HepG2 (cell line): ENCODE data around the gene UBE2E1. TPM values are rescaled to one million over a fixed set of nuclear protein-coding genes. Genes with fewer than 3 reads are reported as not detected.

Experiments used
- CBFB ChIP-seq: sonication (generic); formaldehyde crosslinking; IDR thresholded peaks from 2 replicates; pipeline ENCODE4 v1.4.0; 2020; ENCODE audit warnings: missing genetic modification reagents
- CENPT ChIP-seq: sonication (generic); formaldehyde crosslinking; IDR thresholded peaks from 2 replicates; pipeline ENCODE4 v1.8.0; 2022; ENCODE audit warnings: low read depth, mild to moderate bottlenecking, moderate library complexity, missing genetic modification reagents
- DZIP1 ChIP-seq: sonication (generic); formaldehyde crosslinking; IDR thresholded peaks from 2 replicates; pipeline ENCODE4 v1.5.0; 2020; ENCODE audit warnings: mild to moderate bottlenecking, missing genetic modification reagents
- ETS1 ChIP-seq: sonication (generic); formaldehyde crosslinking; IDR thresholded peaks from 2 replicates; pipeline ENCODE4 v1.4.0; 2020; ENCODE audit warnings: missing genetic modification reagents
- FOXM1 ChIP-seq: sonication (generic); formaldehyde crosslinking; IDR thresholded peaks from 2 replicates; pipeline ENCODE4 v1.5.0; 2020; ENCODE audit warnings: missing genetic modification reagents
- KAT8 ChIP-seq: IDR thresholded peaks from 2 replicates; pipeline ENCODE4 v1.6.1; 2016; ENCODE audit warnings: missing genetic modification reagents, missing compliant biosample characterization
- PITX1 ChIP-seq: sonication (generic); formaldehyde crosslinking; IDR thresholded peaks from 2 replicates; pipeline ENCODE4 v1.5.1; 2020; ENCODE audit warnings: mild to moderate bottlenecking, missing genetic modification reagents
- PRMT3 ChIP-seq: sonication (generic); formaldehyde crosslinking; IDR thresholded peaks from 2 replicates; pipeline ENCODE4 v1.8.1; 2022; ENCODE audit warnings: low read depth, mild to moderate bottlenecking, moderate library complexity, missing genetic modification reagents, borderline replicate concordance
- SRSF4 ChIP-seq: fragments of 200-400 bp; formaldehyde crosslinking; IDR thresholded peaks from one replicate; pipeline ENCODE4 v1.6.1; 2018; ENCODE audit warnings: mild to moderate bottlenecking, low read depth, low read length, moderate library complexity; ENCODE audit not compliant: poor library complexity, severe bottlenecking
- TBP ChIP-seq: sonication (generic); formaldehyde crosslinking; IDR thresholded peaks from 2 replicates; pipeline ENCODE4 v1.5.0; 2020; ENCODE audit warnings: missing genetic modification reagents
- ZBTB2 ChIP-seq: sonication (generic); formaldehyde crosslinking; IDR thresholded peaks from 2 replicates; pipeline ENCODE4 v1.8.0; 2022; ENCODE audit warnings: low read depth, missing genetic modification reagents
- ZNF10 ChIP-seq: sonication (generic); formaldehyde crosslinking; IDR thresholded peaks from 2 replicates; pipeline ENCODE4 v1.4.0; 2020; ENCODE audit warnings: mild to moderate bottlenecking, low read depth, missing genetic modification reagents, borderline replicate concordance
- ZNF12 ChIP-seq: sonication (generic); formaldehyde crosslinking; IDR thresholded peaks from 2 replicates; pipeline ENCODE4 v1.5.0; 2020; ENCODE audit warnings: missing genetic modification reagents
- ZNF207 ChIP-seq: fragments of 450-650 bp; IDR thresholded peaks from 2 replicates; pipeline ENCODE4 v1.6.1; 2016; ENCODE audit warnings: antibody characterized with exemption, borderline replicate concordance
- ZNF34 ChIP-seq: sonication (generic); formaldehyde crosslinking; IDR thresholded peaks from 2 replicates; pipeline ENCODE4 v1.4.0; 2020; ENCODE audit warnings: mild to moderate bottlenecking, missing genetic modification reagents, borderline replicate concordance
- ZNF367 ChIP-seq: sonication (generic); formaldehyde crosslinking; IDR thresholded peaks from 2 replicates; pipeline ENCODE4 v1.4.0; 2020; ENCODE audit warnings: missing genetic modification reagents, borderline replicate concordance
- ZNF558 ChIP-seq: sonication (generic); formaldehyde crosslinking; IDR thresholded peaks from 2 replicates; pipeline ENCODE4 v1.9.0; 2022; ENCODE audit warnings: mild to moderate bottlenecking, missing genetic modification reagents, borderline replicate concordance
- polyA plus RNA-seq, 8 experiments: library from polyadenylated mRNA; depleted of rRNA in 3 of 8; stranded (reverse) in 7 of 8; unstranded in 1 of 8; fragments of >200 nt; fragmentation: Illumina TruSeq in 4 of 8; extraction: Trizol in 4 of 8; gene quantifications; 2 replicates each; pipeline versions ENCODE4 v1.2.1 to v1.2.3, GENCODE V29; 2011 to 2016; ENCODE audit warnings: low read depth in 4 of 8, missing spikeins in 1 of 8, mixed read lengths in 1 of 8; ENCODE audit not compliant: insufficient read depth in 1 of 8
- total RNA-seq, 5 experiments: library from RNA; depleted of rRNA; stranded (reverse); fragments of >200 nt; fragmentation: Illumina TruSeq; extraction: Trizol; gene quantifications; 2 replicates each; pipeline ENCODE4 v1.2.3, GENCODE V29; 2016; ENCODE audit warnings: low read depth in 1 of 5
- TF ChIP-seq, protein P1 (sequence below): IDR thresholded peaks from 2 replicates; pipeline ENCODE4 v1.6.1; 2012; ENCODE audit warnings: inconsistent platforms
- TF ChIP-seq, protein P2 (sequence below): sonication (generic); formaldehyde crosslinking; IDR thresholded peaks from 2 replicates; pipeline ENCODE4 v1.8.1; 2022; ENCODE audit warnings: low read depth, mild to moderate bottlenecking, missing genetic modification reagents

UBE2E1 gene
- total and polyA plus RNA-seq, 2 of the 13 experiments (the other 11 are each of a cell fraction or from before 2014, with no cell fraction given): 55.4 to 61.8 TPM

GRCh38 chr3:23916886-23917678 is 111.3 kb downstream of the UBE2E1 start, which contains the start of the genes NKIRAS1 and RPL15 (continued):
- TF ChIP-seq ZBTB2 (CRISPR knock-in tag) (0 out of 2 replicates have a peak, but pooled peaks have one; percentile 59), PRMT3 (no peak), KAT8 (no peak; the same call in none of the 2 replicates), ZNF34 (CRISPR knock-in tag) (peak; percentile 47; the same call in 1 of the 2 replicates), FOXM1 (CRISPR knock-in tag) (peak; percentile 25; the same call in 1 of the 2 replicates), ZNF367 (CRISPR knock-in tag) (no peak), ETS1 (no peak), DZIP1 (CRISPR knock-in tag) (no peak), CBFB (CRISPR knock-in tag) (peak; percentile 80), ZNF12 (CRISPR knock-in tag) (no peak), ZNF207 (no peak), SRSF4 (no peak), ZNF558 (CRISPR knock-in tag) (peak; percentile 58; the same call in 1 of the 2 replicates), CENPT (CRISPR knock-in tag) (peak; percentile 31; the same call in 1 of the 2 replicates), PITX1 (no peak; the same call in 1 of the 2 replicates), TBP (CRISPR knock-in tag) (no peak), ZNF10 (CRISPR knock-in tag) (no peak)
- TF ChIP-seq, protein P1, sequence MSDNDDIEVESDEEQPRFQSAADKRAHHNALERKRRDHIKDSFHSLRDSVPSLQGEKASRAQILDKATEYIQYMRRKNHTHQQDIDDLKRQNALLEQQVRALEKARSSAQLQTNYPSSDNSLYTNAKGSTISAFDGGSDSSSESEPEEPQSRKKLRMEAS: peak; percentile 87
- TF ChIP-seq, protein P2, sequence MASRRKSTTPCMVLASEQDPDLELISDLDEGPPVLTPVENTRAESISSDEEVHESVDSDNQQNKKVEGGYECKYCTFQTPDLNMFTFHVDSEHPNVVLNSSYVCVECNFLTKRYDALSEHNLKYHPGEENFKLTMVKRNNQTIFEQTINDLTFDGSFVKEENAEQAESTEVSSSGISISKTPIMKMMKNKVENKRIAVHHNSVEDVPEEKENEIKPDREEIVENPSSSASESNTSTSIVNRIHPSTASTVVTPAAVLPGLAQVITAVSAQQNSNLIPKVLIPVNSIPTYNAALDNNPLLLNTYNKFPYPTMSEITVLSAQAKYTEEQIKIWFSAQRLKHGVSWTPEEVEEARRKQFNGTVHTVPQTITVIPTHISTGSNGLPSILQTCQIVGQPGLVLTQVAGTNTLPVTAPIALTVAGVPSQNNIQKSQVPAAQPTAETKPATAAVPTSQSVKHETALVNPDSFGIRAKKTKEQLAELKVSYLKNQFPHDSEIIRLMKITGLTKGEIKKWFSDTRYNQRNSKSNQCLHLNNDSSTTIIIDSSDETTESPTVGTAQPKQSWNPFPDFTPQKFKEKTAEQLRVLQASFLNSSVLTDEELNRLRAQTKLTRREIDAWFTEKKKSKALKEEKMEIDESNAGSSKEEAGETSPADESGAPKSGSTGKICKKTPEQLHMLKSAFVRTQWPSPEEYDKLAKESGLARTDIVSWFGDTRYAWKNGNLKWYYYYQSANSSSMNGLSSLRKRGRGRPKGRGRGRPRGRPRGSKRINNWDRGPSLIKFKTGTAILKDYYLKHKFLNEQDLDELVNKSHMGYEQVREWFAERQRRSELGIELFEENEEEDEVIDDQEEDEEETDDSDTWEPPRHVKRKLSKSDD (CRISPR knock-in tag): peak; percentile 81; the same call in 1 of the 2 replicates
